Activated T-cell treated with anti-CD3 and anti-CD28 coated beads, Interleukin-2, amount 50 U/mL, for 72 hours (primary cell): ENCODE measurements around the gene DNASE1L3. TPM values are rescaled to one million over a fixed set of nuclear protein-coding genes. Genes with fewer than 3 reads are reported as not detected.

Source experiments
- ATAC-seq, 2 donors: fragments of 150-1000 bp; cut with Tn5 transposase; replicated peaks in 1 of 2; 2 replicates each; pipeline ENCODE4 v1.10.0; 2021; ENCODE audit warnings: moderate library complexity in 2 of 2, mild to moderate bottlenecking in 1 of 2
- DNase-seq, 2 donors: peaks; one replicate each; pipeline ENCODE4 v3.0.0; 2021 to 2022; ENCODE audit warnings: mixed read lengths in 1 of 2
- H3K27ac Mint-ChIP-seq: one replicate; pipeline ENCODE4 v1.8.0; 2022; ENCODE audit warnings: mild to moderate bottlenecking, moderate library complexity, mixed read lengths
- H3K27me3 Mint-ChIP-seq: one replicate; pipeline ENCODE4 v1.8.0; 2022; ENCODE audit warnings: low read depth, mixed read lengths
- H3K36me3 Mint-ChIP-seq, 2 donors: one replicate each; pipeline ENCODE4 v1.8.0; 2022; ENCODE audit warnings: mixed read lengths in 2 of 2, mild to moderate bottlenecking in 1 of 2; ENCODE audit not compliant: insufficient read depth in 2 of 2
- H3K4me1 Mint-ChIP-seq: one replicate; pipeline ENCODE4 v1.8.0; 2022; ENCODE audit warnings: low read depth, mixed read lengths
- H3K4me3 Mint-ChIP-seq, 2 donors: one replicate each; pipeline ENCODE4 v1.8.0; 2022; ENCODE audit warnings: mild to moderate bottlenecking in 2 of 2, mixed read lengths in 2 of 2, moderate library complexity in 2 of 2
- H3K9me3 Mint-ChIP-seq, 2 donors: one replicate each; pipeline ENCODE4 v1.8.0; 2022; ENCODE audit warnings: mixed read lengths in 2 of 2
- total RNA-seq, 2 donors: library from RNA; stranded (reverse); gene quantifications; one replicate each; pipeline ENCODE4 v1.2.3, GENCODE V29; 2022

Gene DNASE1L3
- total RNA-seq, 2 donors from 2014 or later: not detected

- H3K4me1 Mint-ChIP-seq: peaks cover 28% of the 10 kb centered on the region
- H3K36me3 Mint-ChIP-seq: no peaks in the 10 kb centered on the region
- ATAC-seq: peak; percentile 81
- no peaks in the 10 kb centered on the region for H3K9me3 Mint-ChIP-seq
- H3K4me3 Mint-ChIP-seq: peak overlapping the region; percentile 79 to 83
- DNase-seq: peak; percentile 92 to 94
- no peaks in the 10 kb centered on the region for H3K27me3 Mint-ChIP-seq
- no peak overlapping the region for H3K27ac Mint-ChIP-seq
Observed at GRCh38 chr3:58177747-58178527, 32.8 kb downstream of the DNASE1L3 start.

- Mint-ChIP-seq H3K36me3 (no peaks in the 10 kb centered on the region), H3K4me3 (peak overlapping the region; percentile 79 to 83), H3K27me3 (no peaks in the 10 kb centered on the region), H3K9me3 (no peaks in the 10 kb centered on the region), H3K4me1 (peaks cover 28% of the 10 kb centered on the region), H3K27ac (no peak overlapping the region)
- ATAC-seq (peak; percentile 4 to 12), DNase-seq (peak in 1 of 2 donors; percentile 26)
Observed at GRCh38 chr3:58176827-58177489, 33.8 kb downstream of the DNASE1L3 start.

GRCh38 chr3:58176185-58176530 lies 34.6 kb downstream of the DNASE1L3 start:
- Mint-ChIP-seq H3K27ac (no peak overlapping the region), H3K27me3 (no peaks in the 10 kb centered on the region), H3K4me1 (peaks cover 24% of the 10 kb centered on the region), H3K4me3 (no peak overlapping the region), H3K36me3 (no peaks in the 10 kb centered on the region), H3K9me3 (no peaks in the 10 kb centered on the region)
- DNase-seq (no peak), ATAC-seq (no peak)

- no peak overlapping the region for H3K4me3 Mint-ChIP-seq
- no peaks in the 10 kb centered on the region for H3K9me3 Mint-ChIP-seq
- H3K36me3 Mint-ChIP-seq: no peaks in the 10 kb centered on the region
- DNase-seq: no peak
- H3K27ac Mint-ChIP-seq: no peak overlapping the region
- peaks cover 24% of the 10 kb centered on the region for H3K4me1 Mint-ChIP-seq
- no peaks in the 10 kb centered on the region for H3K27me3 Mint-ChIP-seq
- no peak for ATAC-seq
Observed at GRCh38 chr3:58175437-58176184, 35.2 kb downstream of the DNASE1L3 start.

- no peaks in the 10 kb centered on the region for H3K9me3 Mint-ChIP-seq
- no peaks in the 10 kb centered on the region for H3K36me3 Mint-ChIP-seq
- H3K27ac Mint-ChIP-seq: no peak overlapping the region
- no peak for DNase-seq
- no peak overlapping the region for H3K4me3 Mint-ChIP-seq
- no peaks in the 10 kb centered on the region for H3K27me3 Mint-ChIP-seq
- H3K4me1 Mint-ChIP-seq: peaks cover 24% of the 10 kb centered on the region
- no peak for ATAC-seq
Observed at GRCh38 chr3:58175187-58175436, 35.7 kb downstream of the DNASE1L3 start.

- H3K4me3 Mint-ChIP-seq: no peak overlapping the region
- no peaks in the 10 kb centered on the region for H3K27me3 Mint-ChIP-seq
- peaks cover 19% of the 10 kb centered on the region for H3K4me1 Mint-ChIP-seq
- DNase-seq (peak; percentile 58 to 61), ATAC-seq (peak in 1 of 2 donors; percentile 24)
- no peaks in the 10 kb centered on the region for H3K36me3 Mint-ChIP-seq
- no peak overlapping the region for H3K27ac Mint-ChIP-seq
- no peaks in the 10 kb centered on the region for H3K9me3 Mint-ChIP-seq
Observed at GRCh38 chr3:58173669-58174398, 36.9 kb downstream of the DNASE1L3 start.

GRCh38 chr3:58173029-58173668 lies 37.6 kb downstream of the DNASE1L3 start:
- Mint-ChIP-seq H3K27ac (no peak overlapping the region), H3K4me3 (no peak overlapping the region), H3K9me3 (no peaks in the 10 kb centered on the region), H3K4me1 (peaks cover 12% of the 10 kb centered on the region), H3K27me3 (no peaks in the 10 kb centered on the region), H3K36me3 (no peaks in the 10 kb centered on the region)
- ATAC-seq (no peak), DNase-seq (no peak)

GRCh38 chr3:58171126-58171525 lies 39.6 kb downstream of the DNASE1L3 start:
- Mint-ChIP-seq H3K9me3 (no peaks in the 10 kb centered on the region), H3K27ac (no peak overlapping the region)

GRCh38 chr3:58170376-58170775 lies 40.4 kb downstream of the DNASE1L3 start:
- no peaks in the 10 kb centered on the region for H3K27me3 Mint-ChIP-seq
- DNase-seq (no peak), ATAC-seq (no peak)
- H3K9me3 Mint-ChIP-seq: no peaks in the 10 kb centered on the region
- no peaks in the 10 kb centered on the region for H3K4me1 Mint-ChIP-seq
- H3K27ac Mint-ChIP-seq: no peak overlapping the region
- H3K4me3 Mint-ChIP-seq: no peak overlapping the region
- no peaks in the 10 kb centered on the region for H3K36me3 Mint-ChIP-seq

More at GRCh38 chr3:58171126-58171525, 39.6 kb downstream of the DNASE1L3 start:
- ATAC-seq: no peak
- Mint-ChIP-seq H3K27me3 (no peaks in the 10 kb centered on the region), H3K4me3 (no peak overlapping the region), H3K4me1 (no peaks in the 10 kb centered on the region), H3K36me3 (no peaks in the 10 kb centered on the region)
- no peak for DNase-seq

GRCh38 chr3:58169371-58169770 lies 41.4 kb downstream of the DNASE1L3 start:
- Mint-ChIP-seq H3K36me3 (no peaks in the 10 kb centered on the region), H3K4me1 (no peaks in the 10 kb centered on the region), H3K27ac (no peak overlapping the region), H3K27me3 (no peaks in the 10 kb centered on the region), H3K4me3 (no peak overlapping the region), H3K9me3 (no peaks in the 10 kb centered on the region)
- ATAC-seq (no peak), DNase-seq (no peak)

- Mint-ChIP-seq H3K36me3 (no peaks in the 10 kb centered on the region), H3K27ac (no peak overlapping the region), H3K4me3 (no peak overlapping the region), H3K9me3 (no peaks in the 10 kb centered on the region), H3K4me1 (no peaks in the 10 kb centered on the region), H3K27me3 (no peaks in the 10 kb centered on the region)
- no peak for DNase-seq
- no peak for ATAC-seq
Observed at GRCh38 chr3:58168498-58168897, 42.3 kb downstream of the DNASE1L3 start.

- Mint-ChIP-seq H3K4me3 (no peak overlapping the region), H3K4me1 (no peaks in the 10 kb centered on the region), H3K27me3 (no peaks in the 10 kb centered on the region), H3K36me3 (no peaks in the 10 kb centered on the region), H3K27ac (no peak overlapping the region), H3K9me3 (no peaks in the 10 kb centered on the region)
- peak; percentile 85 to 86 for ATAC-seq
- peak; percentile 66 to 78 for DNase-seq
Observed at GRCh38 chr3:58167431-58168351, 43.1 kb downstream of the DNASE1L3 start.
